Measurements from ENCODE around the gene IRS4. TPM values are rescaled to one million over a fixed set of nuclear protein-coding genes. Genes with fewer than 3 reads are reported as not detected.

Gene IRS4
- not detected in 2 replicates for polyA plus RNA-seq (2014; cell fraction: cytosol; rRNA removed)
- polyA plus RNA-seq (2014; cell fraction: nucleus; rRNA removed): not detected in 2 replicates

DNA sequence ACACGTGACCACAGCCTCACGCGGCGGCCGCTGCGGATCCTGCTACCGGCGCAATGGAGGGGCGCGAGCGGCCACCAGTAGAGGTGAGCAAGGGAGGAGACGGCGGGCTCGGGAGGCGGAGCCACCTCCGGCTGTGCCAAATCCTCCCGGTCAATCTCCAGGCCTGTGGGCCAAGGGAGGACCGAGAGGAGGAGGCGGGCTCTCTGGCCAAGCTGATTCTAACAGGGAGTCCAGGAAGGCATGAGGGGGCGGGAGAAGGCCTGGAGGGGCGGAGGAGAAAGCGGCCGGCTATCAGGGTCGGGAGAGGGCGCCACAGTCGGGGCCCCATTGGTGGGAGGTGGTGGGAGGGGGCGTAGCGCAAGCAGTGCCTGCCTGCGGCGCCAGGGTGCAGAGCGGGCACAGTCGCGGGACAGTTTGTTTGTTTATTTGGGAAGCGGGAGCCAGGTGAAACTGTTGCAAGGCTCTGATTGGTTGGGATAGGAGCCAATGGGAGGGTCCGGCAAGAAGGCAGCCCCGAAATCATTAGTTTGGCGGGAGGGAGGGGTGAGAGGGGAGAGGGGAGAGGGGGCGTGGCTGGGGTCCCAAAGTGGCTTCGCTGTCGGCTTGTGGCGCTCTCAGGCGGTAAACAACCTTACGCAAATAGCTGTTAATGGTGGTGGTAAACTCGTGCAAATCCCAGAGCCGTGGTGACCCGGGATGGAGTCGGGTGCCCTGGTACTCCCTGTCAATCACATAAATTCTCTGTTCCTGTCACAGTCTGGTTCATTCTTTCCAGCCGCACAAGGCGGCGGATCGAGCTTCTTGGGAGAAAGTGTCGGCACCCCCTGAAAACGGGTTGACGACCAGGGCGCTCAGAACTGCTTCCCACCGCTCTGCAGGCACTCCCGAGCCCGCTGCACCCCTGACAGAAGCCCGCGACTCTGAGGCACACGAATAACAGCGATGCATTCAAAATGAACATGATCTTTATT lies at the start of gene IRS4:
IRS4 (minus strand) TSS at position 55 of the 971 bp plus-strand sequence.
- DNase-seq (ENCODE audit: low spot score): peak; percentile 30

GRCh38 chrX:108772549-108772948 lies 36.2 kb upstream of the IRS4 start:
- no peak for DNase-seq (ENCODE audit: low spot score)

GRCh38 chrX:108763559-108763958 lies 27.2 kb upstream of the IRS4 start:
- no peak for DNase-seq (ENCODE audit: low spot score)

DNA sequence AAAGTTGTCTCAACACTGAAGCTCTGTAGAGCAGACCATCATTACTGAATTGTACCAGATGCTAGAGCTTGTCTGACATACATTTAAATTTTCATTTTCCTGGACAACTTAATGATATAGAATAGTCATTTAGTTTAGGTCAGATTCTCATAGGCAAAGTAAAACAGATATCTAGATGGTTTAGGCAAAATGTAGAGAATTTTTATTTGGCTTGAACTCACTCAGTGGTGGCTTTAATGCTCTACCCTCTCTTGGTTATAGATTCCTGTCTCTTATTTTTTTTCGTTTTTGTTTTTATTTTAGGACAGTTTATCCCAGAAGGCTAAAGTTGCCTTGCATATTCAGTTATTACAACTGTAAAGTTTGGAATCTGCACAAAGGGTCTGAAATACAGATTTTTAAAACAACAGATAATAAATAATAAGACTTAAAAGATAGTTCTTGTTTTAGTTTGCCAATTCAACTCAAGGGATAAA lies 4.0 kb upstream of the IRS4 start:
- DNase-seq (ENCODE audit: low spot score): no peak

DNA sequence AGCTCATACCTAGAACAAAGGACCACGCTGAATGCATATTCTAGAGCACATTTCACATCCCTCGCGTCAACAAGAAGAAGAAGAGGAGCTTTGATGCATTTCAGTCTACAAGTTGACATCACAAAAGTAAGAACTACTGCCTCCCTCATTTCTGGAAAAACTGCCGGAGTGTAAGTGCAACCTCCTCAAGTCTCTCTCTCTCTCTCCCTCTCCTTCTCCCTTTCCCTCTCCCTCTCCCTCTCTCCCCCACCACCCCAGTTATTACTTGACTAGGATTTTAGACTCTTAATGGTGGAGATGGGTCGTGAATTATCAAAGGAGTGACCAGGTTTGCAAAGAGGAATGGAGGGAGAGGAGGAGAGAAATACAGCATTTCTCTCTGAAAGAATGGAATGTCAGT lies 1.4 kb upstream of the IRS4 start:
- DNase-seq (ENCODE audit: low spot score): no peak

DNA sequence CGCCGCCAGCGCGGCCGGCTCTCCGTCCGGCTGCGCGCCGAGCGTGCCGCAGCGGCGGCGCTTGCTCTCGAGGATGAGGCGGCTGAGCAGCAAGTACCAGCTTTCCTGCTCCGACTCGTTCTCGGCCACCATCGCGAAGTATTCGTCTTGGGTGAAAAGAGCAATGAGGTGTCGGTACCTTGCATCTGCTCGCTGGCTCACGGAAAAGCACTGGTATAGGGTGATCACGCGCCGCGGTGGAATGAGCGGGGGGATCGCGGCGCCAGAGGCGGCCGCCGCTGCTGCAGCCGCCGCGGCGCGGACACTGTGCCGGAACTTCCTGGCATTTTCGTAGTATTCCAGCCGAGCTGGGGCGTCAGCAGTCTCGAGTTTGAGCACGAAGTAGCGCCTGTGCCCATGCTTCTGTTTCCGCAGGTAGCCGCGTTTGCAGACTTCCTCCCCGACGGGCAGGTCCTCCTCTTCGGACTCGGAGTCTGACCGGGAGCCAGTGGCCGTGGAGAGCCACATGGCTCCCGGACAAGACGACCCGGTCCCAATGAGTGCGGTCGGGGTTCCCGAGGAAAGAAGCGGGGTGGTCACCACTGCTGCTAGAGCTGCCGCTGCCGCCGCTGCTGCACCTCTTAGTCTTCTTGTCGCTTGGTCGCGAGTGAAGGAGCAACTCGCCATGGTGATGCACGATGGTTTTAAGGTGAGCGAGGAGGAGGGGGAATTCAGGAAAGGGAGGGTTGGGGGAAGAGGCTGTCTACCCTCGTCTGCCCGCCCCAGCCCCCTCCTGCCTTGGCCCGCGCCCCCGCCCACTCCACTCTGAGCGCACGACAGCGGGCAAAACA lies 469 bp downstream of the IRS4 start:
- DNase-seq (ENCODE audit: low spot score): no peak

- DNase-seq (ENCODE audit: low spot score): no peak
Observed at GRCh38 chrX:108735091-108735678, 1.2 kb downstream of the IRS4 start.

GRCh38 chrX:108734426-108734825 lies 1.9 kb downstream of the IRS4 start:
- DNase-seq (ENCODE audit: low spot score): no peak

GRCh38 chrX:108732630-108733321 lies 3.6 kb downstream of the IRS4 start:
- no peak for DNase-seq (ENCODE audit: low spot score)

DNA sequence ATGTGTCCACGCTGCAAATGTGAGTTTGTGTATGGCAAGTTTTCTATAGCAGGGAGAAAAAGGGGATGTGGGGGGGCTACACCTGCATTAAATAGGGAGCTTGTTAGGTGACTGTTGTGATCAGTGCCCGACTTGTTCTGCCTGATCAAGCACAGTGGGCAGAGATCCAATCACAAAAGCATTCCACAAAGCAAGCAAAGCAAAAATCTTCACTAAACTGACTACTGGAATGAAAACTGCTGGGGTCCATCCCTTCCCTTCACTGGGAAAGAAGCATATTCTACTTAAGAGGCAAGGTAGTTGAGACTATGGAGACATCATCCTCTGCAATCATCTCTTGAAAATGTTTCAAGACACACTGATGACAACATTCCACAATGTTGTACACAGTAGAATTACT lies 5.2 kb downstream of the IRS4 start:
- DNase-seq (ENCODE audit: low spot score): no peak

DNA sequence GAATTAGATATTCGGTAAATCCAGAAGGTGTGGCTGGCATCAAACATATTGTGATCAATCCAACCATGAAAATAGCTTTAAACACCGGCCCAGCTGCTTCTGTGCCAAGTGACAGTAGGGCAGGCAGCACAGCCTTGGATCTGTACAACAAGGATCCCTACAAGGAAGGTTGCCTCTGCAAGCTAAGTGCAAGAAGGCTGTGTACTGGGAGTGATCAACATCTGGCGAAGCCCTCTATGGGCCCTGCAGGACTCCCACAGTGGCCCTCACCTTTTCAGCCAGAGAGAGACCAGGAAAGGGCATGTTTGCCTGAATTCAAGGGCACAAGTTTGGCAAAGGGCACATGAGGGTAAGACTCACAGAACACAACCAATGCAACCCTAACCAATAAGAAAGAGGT lies 9.6 kb downstream of the IRS4 start:
- DNase-seq (ENCODE audit: low spot score): no peak

GRCh38 chrX:108722561-108722960 lies 13.8 kb downstream of the IRS4 start:
- DNase-seq (ENCODE audit: low spot score): no peak

DNA sequence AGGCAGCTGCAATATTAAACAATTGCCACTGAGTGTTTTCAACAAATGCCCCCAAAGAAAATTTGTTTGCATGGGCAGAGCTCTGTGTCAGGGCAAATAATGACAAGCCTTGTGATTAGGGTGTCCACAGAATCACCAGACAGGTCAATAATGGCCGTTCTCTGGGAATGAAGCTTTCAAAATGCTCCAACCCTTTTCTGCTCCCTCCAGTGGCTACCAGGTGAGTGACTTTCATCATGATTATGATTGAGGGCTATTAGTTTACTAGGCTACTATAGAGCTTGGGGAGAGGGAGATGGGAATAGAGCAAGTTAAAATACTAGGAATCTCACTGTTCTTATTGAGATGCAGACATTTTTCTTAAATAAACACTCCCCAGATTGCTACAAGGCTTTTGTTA lies 23.5 kb downstream of the IRS4 start:
- DNase-seq (ENCODE audit: low spot score): no peak

DNA sequence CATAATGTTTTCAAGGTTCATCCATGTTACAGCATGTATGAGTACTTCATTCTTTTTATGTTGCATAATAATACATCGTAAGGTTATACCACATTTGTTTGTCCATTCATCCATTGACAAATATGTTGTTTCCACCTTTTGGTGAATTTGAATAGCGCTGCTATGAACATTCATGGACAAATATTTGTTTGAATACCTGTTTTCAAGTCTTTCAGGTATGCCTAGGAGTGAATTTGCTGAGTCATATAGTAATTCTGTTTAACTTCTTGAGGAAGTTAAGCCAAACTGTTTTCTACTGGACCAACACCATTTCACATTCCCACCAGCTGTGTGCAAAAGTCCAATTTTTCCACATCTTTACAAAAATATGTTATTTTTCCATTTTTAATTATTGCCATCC lies 31.5 kb downstream of the IRS4 start:
- DNase-seq (ENCODE audit: low spot score): no peak

- no peak for DNase-seq (ENCODE audit: low spot score)
Observed at GRCh38 chrX:108702530-108702929, 33.8 kb downstream of the IRS4 start.

GRCh38 chrX:108701633-108702032 lies 34.7 kb downstream of the IRS4 start:
- DNase-seq (ENCODE audit: low spot score): no peak

GRCh38 chrX:108699368-108699767 lies 37.0 kb downstream of the IRS4 start:
- peak; percentile 3 for DNase-seq (ENCODE audit: low spot score)

GRCh38 chrX:108696690-108697089 lies 39.7 kb downstream of the IRS4 start:
- no peak for DNase-seq (ENCODE audit: low spot score)
